ENCODE measurements around the gene DGKH. TPM values are rescaled to one million over a fixed set of nuclear protein-coding genes. Genes with fewer than 3 reads are reported as not detected.

DGKH gene
- total RNA-seq, 1 experiment from 2014 or later = 9.2 TPM

DNA sequence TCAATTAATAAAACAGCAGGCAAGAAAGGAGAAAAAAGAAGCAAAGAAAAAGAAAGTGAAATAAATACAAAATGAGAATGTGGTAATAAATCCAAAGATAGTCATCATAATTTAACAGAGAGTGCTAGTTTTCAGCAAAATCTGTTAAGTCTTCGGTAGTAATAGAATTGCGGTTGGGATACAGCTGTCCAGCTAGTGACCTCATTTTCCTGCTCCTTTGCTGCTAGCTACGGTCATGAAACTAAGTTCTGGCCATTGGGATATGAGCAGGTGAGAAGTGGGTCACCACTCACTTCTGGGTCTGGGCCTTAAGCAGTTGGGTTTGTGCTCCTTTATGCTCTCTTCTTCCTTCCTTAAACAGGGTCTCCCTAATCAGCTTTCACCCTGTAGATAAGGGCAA, 11.7 kb upstream of the DGKH start:
- Histone ChIP-seq H3K9ac (ENCODE audit: low read length) (no peak overlapping the region), H3K4me3 (replicated peaks in 1 of 2; ENCODE audit: low read depth in 1 of 2, low read length in 2 of 2) (no peak overlapping the region), H3K4me2 (ENCODE audit: low read length) (no peak overlapping the region), H3K36me3 (ENCODE audit: control insufficient read depth in 1 of 2, insufficient read depth in 2 of 2, low read length in 2 of 2) (no peaks in the 10 kb centered on the region), H3K27me3 (ENCODE audit: insufficient read depth, low read length) (no peaks in the 10 kb centered on the region), H3K4me1 (ENCODE audit: control insufficient read depth in 1 of 2, insufficient read depth in 2 of 2, low read length in 2 of 2) (peaks cover 2 to 17% of the 10 kb centered on the region in 2 experiments; a peak in 3 of 4 replicates), H3K79me2 (ENCODE audit: insufficient read depth, low read length) (0 out of 2 replicates have a peak, but pooled peaks cover 4% of the 10 kb centered on the region), H2AFZ (ENCODE audit: low read depth, low read length, poor library complexity, severe bottlenecking) (no peak overlapping the region), H3K27ac (ENCODE audit: low read depth, low read length) (no peak overlapping the region), H4K20me1 (ENCODE audit: insufficient read depth) (no peaks in the 10 kb centered on the region), H3K9me3 (ENCODE audit: control insufficient read depth in 1 of 2, insufficient read depth in 1 of 2, low read depth in 1 of 2, low read length in 2 of 2) (peaks cover 0 to 4% of the 10 kb centered on the region in 2 experiments; a peak in 2 of 4 replicates), H3K9me2 (ENCODE audit: insufficient read depth) (no peaks in the 10 kb centered on the region)
- no peak for DNase-seq (ENCODE audit: low read depth, low spot score)
- ChIA-PET RAD21 (ENCODE audit: low non-redundant PET in 1 of 2, low total read pairs in 2 of 2, uncharacterized antibody in 2 of 2, unreplicated experiment in 2 of 2) (no interaction called here), POLR2A (no interaction called here), CTCF (no interaction called here)
- TF ChIP-seq SRF (IDR thresholded peaks at IDR 0.05; ENCODE audit: low read depth) (no peak), CEBPB (IDR thresholded peaks at IDR 0.05; ENCODE audit: low read depth) (no peak), POLR2A (IDR thresholded peaks at IDR 0.05; ENCODE audit: borderline replicate concordance, extremely low read depth, insufficient read depth, insufficient read length) (no peak), TCF7L2 (IDR thresholded peaks at IDR 0.05; ENCODE audit: borderline replicate concordance, extremely low read depth, insufficient read depth, insufficient read length) (no peak), SP1 (IDR thresholded peaks at IDR 0.05; ENCODE audit: low read depth) (no peak), RAD21 (IDR thresholded peaks at IDR 0.05; ENCODE audit: low read depth) (no peak), SIN3A (IDR thresholded peaks at IDR 0.05; ENCODE audit: low read depth) (no peak), ELF1 (IDR thresholded peaks at IDR 0.05; ENCODE audit: borderline replicate concordance, low read depth) (no peak), EZH2 (IDR thresholded peaks at IDR 0.05) (no peak), JUND (IDR thresholded peaks at IDR 0.05) (no peak)
- TF ChIP-seq, protein P1, sequence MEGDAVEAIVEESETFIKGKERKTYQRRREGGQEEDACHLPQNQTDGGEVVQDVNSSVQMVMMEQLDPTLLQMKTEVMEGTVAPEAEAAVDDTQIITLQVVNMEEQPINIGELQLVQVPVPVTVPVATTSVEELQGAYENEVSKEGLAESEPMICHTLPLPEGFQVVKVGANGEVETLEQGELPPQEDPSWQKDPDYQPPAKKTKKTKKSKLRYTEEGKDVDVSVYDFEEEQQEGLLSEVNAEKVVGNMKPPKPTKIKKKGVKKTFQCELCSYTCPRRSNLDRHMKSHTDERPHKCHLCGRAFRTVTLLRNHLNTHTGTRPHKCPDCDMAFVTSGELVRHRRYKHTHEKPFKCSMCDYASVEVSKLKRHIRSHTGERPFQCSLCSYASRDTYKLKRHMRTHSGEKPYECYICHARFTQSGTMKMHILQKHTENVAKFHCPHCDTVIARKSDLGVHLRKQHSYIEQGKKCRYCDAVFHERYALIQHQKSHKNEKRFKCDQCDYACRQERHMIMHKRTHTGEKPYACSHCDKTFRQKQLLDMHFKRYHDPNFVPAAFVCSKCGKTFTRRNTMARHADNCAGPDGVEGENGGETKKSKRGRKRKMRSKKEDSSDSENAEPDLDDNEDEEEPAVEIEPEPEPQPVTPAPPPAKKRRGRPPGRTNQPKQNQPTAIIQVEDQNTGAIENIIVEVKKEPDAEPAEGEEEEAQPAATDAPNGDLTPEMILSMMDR (IDR thresholded peaks at IDR 0.05 in 2 of 3, conservative IDR thresholded peaks at IDR 0.05 in 1 of 3; ENCODE audit: borderline replicate concordance in 1 of 3, insufficient read depth in 1 of 3, low read depth in 2 of 3, low read length in 2 of 3) = no peak
- TF ChIP-seq, protein P2, sequence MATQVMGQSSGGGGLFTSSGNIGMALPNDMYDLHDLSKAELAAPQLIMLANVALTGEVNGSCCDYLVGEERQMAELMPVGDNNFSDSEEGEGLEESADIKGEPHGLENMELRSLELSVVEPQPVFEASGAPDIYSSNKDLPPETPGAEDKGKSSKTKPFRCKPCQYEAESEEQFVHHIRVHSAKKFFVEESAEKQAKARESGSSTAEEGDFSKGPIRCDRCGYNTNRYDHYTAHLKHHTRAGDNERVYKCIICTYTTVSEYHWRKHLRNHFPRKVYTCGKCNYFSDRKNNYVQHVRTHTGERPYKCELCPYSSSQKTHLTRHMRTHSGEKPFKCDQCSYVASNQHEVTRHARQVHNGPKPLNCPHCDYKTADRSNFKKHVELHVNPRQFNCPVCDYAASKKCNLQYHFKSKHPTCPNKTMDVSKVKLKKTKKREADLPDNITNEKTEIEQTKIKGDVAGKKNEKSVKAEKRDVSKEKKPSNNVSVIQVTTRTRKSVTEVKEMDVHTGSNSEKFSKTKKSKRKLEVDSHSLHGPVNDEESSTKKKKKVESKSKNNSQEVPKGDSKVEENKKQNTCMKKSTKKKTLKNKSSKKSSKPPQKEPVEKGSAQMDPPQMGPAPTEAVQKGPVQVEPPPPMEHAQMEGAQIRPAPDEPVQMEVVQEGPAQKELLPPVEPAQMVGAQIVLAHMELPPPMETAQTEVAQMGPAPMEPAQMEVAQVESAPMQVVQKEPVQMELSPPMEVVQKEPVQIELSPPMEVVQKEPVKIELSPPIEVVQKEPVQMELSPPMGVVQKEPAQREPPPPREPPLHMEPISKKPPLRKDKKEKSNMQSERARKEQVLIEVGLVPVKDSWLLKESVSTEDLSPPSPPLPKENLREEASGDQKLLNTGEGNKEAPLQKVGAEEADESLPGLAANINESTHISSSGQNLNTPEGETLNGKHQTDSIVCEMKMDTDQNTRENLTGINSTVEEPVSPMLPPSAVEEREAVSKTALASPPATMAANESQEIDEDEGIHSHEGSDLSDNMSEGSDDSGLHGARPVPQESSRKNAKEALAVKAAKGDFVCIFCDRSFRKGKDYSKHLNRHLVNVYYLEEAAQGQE (IDR thresholded peaks at IDR 0.05; ENCODE audit: low read depth) = no peak
- TF ChIP-seq, protein P3, sequence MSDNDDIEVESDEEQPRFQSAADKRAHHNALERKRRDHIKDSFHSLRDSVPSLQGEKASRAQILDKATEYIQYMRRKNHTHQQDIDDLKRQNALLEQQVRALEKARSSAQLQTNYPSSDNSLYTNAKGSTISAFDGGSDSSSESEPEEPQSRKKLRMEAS (IDR thresholded peaks at IDR 0.05) = no peak
- BruUV-seq (replicated peaks) = no TSS peak
- intact Hi-C loops (cut with micrococcal nuclease) = no loop called here
- no peak for ATAC-seq

Data from HCT116 (cell line).